MM.1S (cell line): Measurements from ENCODE around the gene AUTS2.

ENCODE experiments used
- DNase-seq: peaks from one replicate; pipeline ENCODE4 v3.0.0-alpha.2; 2015
- H2AFZ ChIP-seq: fragments of 300-600 bp; sonication (generic); 2 replicates; pipeline ENCODE4 v1.6.0; 2016; ENCODE audit warnings: antibody characterized with exemption, low read length
- H3F3A ChIP-seq: fragments of 300-600 bp; sonication (generic); 2 replicates; pipeline ENCODE4 v1.6.1; 2016; ENCODE audit warnings: mild to moderate bottlenecking, antibody characterized with exemption, low read length, moderate library complexity, mixed read lengths; ENCODE audit not compliant: insufficient read depth
- H3K27ac ChIP-seq: fragments of 300-600 bp; sonication (generic); 2 replicates; pipeline ENCODE4 v1.5.1; 2016; ENCODE audit warnings: mild to moderate bottlenecking, low read length
- H3K27me3 ChIP-seq: fragments of 300-600 bp; sonication (generic); replicated peaks from 2 replicates; pipeline ENCODE4 v1.6.0; 2016; ENCODE audit warnings: low read length; ENCODE audit not compliant: insufficient read depth
- H3K36me3 ChIP-seq: fragments of 300-600 bp; sonication (generic); replicated peaks from 2 replicates; pipeline ENCODE4 v1.6.1; 2016; ENCODE audit warnings: mild to moderate bottlenecking, low read length, mixed read lengths; ENCODE audit not compliant: insufficient read depth
- H3K4me1 ChIP-seq: fragments of 300-600 bp; sonication (generic); 2 replicates; pipeline ENCODE4 v1.6.1; 2016; ENCODE audit warnings: low read length, mixed read lengths
- H3K4me2 ChIP-seq: fragments of 300-600 bp; sonication (generic); 2 replicates; pipeline ENCODE4 v1.6.0; 2016; ENCODE audit warnings: low read depth, low read length
- H3K4me3 ChIP-seq: fragments of 300-600 bp; sonication (generic); 2 replicates; pipeline ENCODE4 v1.5.1; 2016; ENCODE audit warnings: low read length, mixed read lengths
- H3K79me2 ChIP-seq: fragments of 300-600 bp; sonication (generic); 2 replicates; pipeline ENCODE4 v1.6.1; 2016; ENCODE audit warnings: mixed run types, low read length, mixed read lengths
- H3K9ac ChIP-seq: fragments of 300-600 bp; sonication (generic); 2 replicates; pipeline ENCODE4 v1.6.1; 2016; ENCODE audit warnings: low read length, mixed read lengths
- H3K9me2 ChIP-seq: fragments of 300-600 bp; sonication (generic); replicated peaks from 2 replicates; pipeline ENCODE4 v1.6.1; 2016; ENCODE audit warnings: mild to moderate bottlenecking, low read length, mixed read lengths; ENCODE audit not compliant: insufficient read depth
- H3K9me3 ChIP-seq: fragments of 300-600 bp; sonication (generic); replicated peaks from 2 replicates; pipeline ENCODE4 v1.6.1; 2016; ENCODE audit warnings: mild to moderate bottlenecking, low read length, mixed read lengths; ENCODE audit not compliant: insufficient read depth
- H4K20me1 ChIP-seq: fragments of 300-600 bp; sonication (generic); 2 replicates; pipeline ENCODE4 v1.6.1; 2016; ENCODE audit warnings: mild to moderate bottlenecking, low read length, moderate library complexity, mixed read lengths; ENCODE audit not compliant: insufficient read depth
- CTCF ChIP-seq: fragments of 300-600 bp; sonication (generic); IDR thresholded peaks from 2 replicates; pipeline ENCODE4 v1.5.1; 2016; ENCODE audit warnings: antibody characterized with exemption, low read length, mixed read lengths
- EZH2 ChIP-seq: fragments of 300-600 bp; sonication (generic); optimal IDR thresholded peaks from 2 replicates; pipeline ENCODE3; 2017; ENCODE audit warnings: low read depth, mild to moderate bottlenecking, antibody characterized with exemption, low read length, mixed read lengths
- EZH2phosphoT487 ChIP-seq: fragments of 300-600 bp; sonication (generic); IDR thresholded peaks from 2 replicates; pipeline ENCODE4 v1.6.1; 2018; ENCODE audit warnings: antibody characterized with exemption, low read length

AUTS2 gene

GRCh38 chr7:69939317-69939716 is 341.0 kb downstream of the AUTS2 start:
- no peak overlapping the region for H3K4me3 ChIP-seq
- H3K27ac ChIP-seq: no peak overlapping the region
- no peak overlapping the region for H2AFZ ChIP-seq
- no peak overlapping the region for H3K4me2 ChIP-seq
- no peaks in the 10 kb centered on the region for H3K9me2 ChIP-seq
- no peak overlapping the region for H3K9ac ChIP-seq
- no peaks in the 10 kb centered on the region for H3K79me2 ChIP-seq
- no peaks in the 10 kb centered on the region for H3F3A ChIP-seq
- DNase-seq: no peak
- no peaks in the 10 kb centered on the region for H3K27me3 ChIP-seq
- H4K20me1 ChIP-seq: no peaks in the 10 kb centered on the region
- H3K4me1 ChIP-seq: no peaks in the 10 kb centered on the region
- no peak for TF ChIP-seq EZH2
- no peak for TF ChIP-seq CTCF
- H3K9me3 ChIP-seq: no peaks in the 10 kb centered on the region
- no peaks in the 10 kb centered on the region for H3K36me3 ChIP-seq

- no peaks in the 10 kb centered on the region for H3K9me3 ChIP-seq
- no peaks in the 10 kb centered on the region for H3F3A ChIP-seq
- no peaks in the 10 kb centered on the region for H3K79me2 ChIP-seq
- TF ChIP-seq EZH2 (no peak), EZH2phosphoT487 (no peak), CTCF (no peak)
- no peak overlapping the region for H3K9ac ChIP-seq
- DNase-seq: no peak
- H3K4me2 ChIP-seq: no peak overlapping the region
- no peaks in the 10 kb centered on the region for H3K36me3 ChIP-seq
- H3K27me3 ChIP-seq: no peaks in the 10 kb centered on the region
- no peak overlapping the region for H3K27ac ChIP-seq
- no peaks in the 10 kb centered on the region for H3K4me1 ChIP-seq
- no peaks in the 10 kb centered on the region for H3K9me2 ChIP-seq
- H3K4me3 ChIP-seq: no peak overlapping the region
- no peak overlapping the region for H2AFZ ChIP-seq
- no peaks in the 10 kb centered on the region for H4K20me1 ChIP-seq
Measured at GRCh38 chr7:69941077-69941651, 342.9 kb downstream of the AUTS2 start.

- Histone ChIP-seq H3K27me3 (no peaks in the 10 kb centered on the region), H3K4me3 (no peak overlapping the region), H3K4me2 (no peak overlapping the region), H3K9me2 (no peaks in the 10 kb centered on the region), H4K20me1 (no peaks in the 10 kb centered on the region), H3K79me2 (no peaks in the 10 kb centered on the region), H2AFZ (no peak overlapping the region), H3K27ac (no peak overlapping the region), H3K4me1 (no peaks in the 10 kb centered on the region), H3F3A (no peaks in the 10 kb centered on the region), H3K36me3 (no peaks in the 10 kb centered on the region), H3K9ac (no peak overlapping the region), H3K9me3 (no peaks in the 10 kb centered on the region)
- no peak for TF ChIP-seq EZH2
- TF ChIP-seq EZH2phosphoT487: no peak
- TF ChIP-seq CTCF: no peak
- DNase-seq: no peak
Measured at GRCh38 chr7:69942573-69942972, 344.3 kb downstream of the AUTS2 start.
